Common myeloid progenitor, CD34-positive (primary cell): ENCODE data around the gene PRKN.

Experiments used
- CTCF ChIA-PET: fragments of 350-600 bp; sonication (Branson Sonifier 250); formaldehyde crosslinking; loops from one replicate; lab custom pipeline; 2021; ENCODE audit warnings: antibody characterized with exemption; lab: Charles Lee
- POLR2A ChIA-PET: fragments of 350-600 bp; sonication (Branson Sonifier 250); formaldehyde crosslinking; loops from one replicate; lab custom pipeline; 2021; ENCODE audit warnings: antibody characterized with exemption; lab: Charles Lee
- DNase-seq, 3 donors: peaks; one replicate each; pipeline versions ENCODE4 v3.0.0 to v3.0.0-alpha.2; 2013
- H3K27ac ChIP-seq, 2 experiments: 1 replicate in 1 of 2; 2 replicates in 1 of 2; pipeline ENCODE4 v1.7.0; 2013; ENCODE audit warnings: inconsistent platforms in 2 of 2, low read length in 2 of 2, mild to moderate bottlenecking in 2 of 2, low read depth in 1 of 2, moderate library complexity in 1 of 2; ENCODE audit not compliant: severe bottlenecking in 2 of 2, insufficient read depth in 1 of 2, poor library complexity in 1 of 2
- H3K27me3 ChIP-seq, 5 experiments: replicated peaks in 2 of 5; 1 replicate in 3 of 5; 2 replicates in 2 of 5; pipeline versions ENCODE4 v1.6.1 to v1.7.0; 2013; ENCODE audit warnings: low read length in 4 of 5, mild to moderate bottlenecking in 2 of 5, moderate library complexity in 2 of 5, inconsistent platforms in 1 of 5; ENCODE audit not compliant: insufficient read depth in 5 of 5, control insufficient read depth in 4 of 5
- H3K36me3 ChIP-seq, 4 experiments: 1 replicate in 2 of 4; 2 replicates in 2 of 4; pipeline versions ENCODE4 v1.6.1 to v1.7.0; 2013; ENCODE audit warnings: low read length in 3 of 4, control low read depth in 1 of 4, mild to moderate bottlenecking in 1 of 4; ENCODE audit not compliant: control insufficient read depth in 4 of 4, insufficient read depth in 4 of 4
- H3K4me1 ChIP-seq, 4 experiments: 1 replicate in 3 of 4; 2 replicates in 1 of 4; pipeline versions ENCODE4 v1.6.1 to v1.7.1; 2013; ENCODE audit warnings: low read length in 3 of 4, mild to moderate bottlenecking in 3 of 4, control low read depth in 1 of 4, inconsistent platforms in 1 of 4, moderate library complexity in 1 of 4; ENCODE audit not compliant: control insufficient read depth in 4 of 4, insufficient read depth in 4 of 4; ENCODE audit errors: control extremely low read depth in 1 of 4
- H3K4me3 ChIP-seq, 7 experiments: 1 replicate in 4 of 7; 2 replicates in 3 of 7; pipeline versions ENCODE4 v1.5.1 to v1.7.0; 2013; ENCODE audit warnings: mild to moderate bottlenecking in 7 of 7, low read length in 6 of 7, moderate library complexity in 6 of 7, inconsistent platforms in 2 of 7, low read depth in 2 of 7, control low read depth in 1 of 7; ENCODE audit not compliant: insufficient read depth in 4 of 7, control insufficient read depth in 1 of 7; ENCODE audit errors: extremely low read depth in 1 of 7
- H3K9me3 ChIP-seq, 5 experiments: 1 replicate in 4 of 5; 2 replicates in 1 of 5; pipeline versions ENCODE4 v1.6.1 to v1.7.1; 2013; ENCODE audit warnings: low read length in 4 of 5, mild to moderate bottlenecking in 2 of 5, inconsistent platforms in 1 of 5, low read depth in 1 of 5, moderate library complexity in 1 of 5; ENCODE audit not compliant: control insufficient read depth in 4 of 5, insufficient read depth in 2 of 5; ENCODE audit errors: control extremely low read depth in 1 of 5
- WGBS: methylation state at CpG from one replicate; pipeline ENCODE4 v1.1.5; 2013; ENCODE audit not compliant: insufficient coverage; 5-methylcytosine and 5-hydroxymethylcytosine counted together

The PRKN gene

DNA sequence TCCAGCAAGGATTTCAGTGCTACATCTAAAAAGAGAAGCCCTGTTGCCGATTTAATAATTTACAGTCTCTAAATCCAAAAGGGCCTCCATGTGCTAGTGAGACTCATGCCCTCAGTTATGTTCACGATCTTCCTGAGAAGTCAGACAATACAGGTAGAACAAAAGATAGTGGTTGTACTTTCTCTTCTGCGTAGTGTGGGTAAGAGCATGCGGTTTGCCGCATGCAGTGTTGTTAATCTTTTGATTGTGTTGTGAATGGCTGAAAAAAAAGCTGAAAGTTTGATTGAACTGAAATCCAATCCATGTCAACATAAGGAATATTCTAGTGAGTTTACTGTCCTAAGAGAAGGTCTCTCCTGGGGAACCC is 1379.0 kb downstream of the PRKN start:
- H3K27me3 ChIP-seq = no peaks in the 10 kb centered on the region
- DNase-seq = no peak
- no peaks in the 10 kb centered on the region for H3K36me3 ChIP-seq
- ChIA-PET CTCF (no interaction called here), POLR2A (no interaction called here)
- no peaks in the 10 kb centered on the region for H3K4me1 ChIP-seq
- H3K27ac ChIP-seq = no peak overlapping the region
- no peak overlapping the region for H3K4me3 ChIP-seq
- WGBS = 92% methylated on average over 2 of the region's 5 CpGs
- H3K9me3 ChIP-seq = no peaks in the 10 kb centered on the region

DNA sequence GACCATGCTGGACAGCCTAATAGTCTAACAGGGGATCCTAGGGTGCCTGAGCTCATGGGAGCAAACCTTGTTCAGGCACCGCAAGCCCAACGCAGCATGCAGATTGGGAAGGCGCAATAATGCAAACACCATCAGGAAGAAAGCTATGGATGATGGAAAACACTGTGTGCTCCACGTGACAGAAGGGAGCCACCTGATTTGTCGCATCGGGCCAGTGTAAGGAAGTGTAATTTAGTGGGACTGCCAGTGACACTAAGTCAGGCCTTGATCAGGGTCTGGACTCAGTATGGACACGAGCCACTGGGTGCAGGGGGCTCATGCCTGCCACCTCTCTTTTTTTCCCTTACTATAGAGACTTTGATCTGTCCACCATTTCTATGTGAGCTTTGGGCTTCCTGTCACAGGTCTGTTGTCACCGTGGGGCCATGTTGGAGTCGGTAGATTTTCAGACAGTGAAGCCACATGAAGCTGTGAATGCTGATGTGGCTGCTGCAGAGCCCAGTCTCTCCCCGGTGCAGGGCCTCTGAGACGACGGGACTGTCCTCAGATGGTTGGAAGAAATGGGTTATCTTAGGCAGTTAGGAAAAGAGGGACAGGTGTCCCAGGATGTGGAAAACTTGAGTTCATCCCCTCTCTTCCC is 1379.5 kb downstream of the PRKN start:
- no peaks in the 10 kb centered on the region for H3K9me3 ChIP-seq
- H3K27me3 ChIP-seq = no peaks in the 10 kb centered on the region
- ChIA-PET CTCF (no interaction called here), POLR2A (no interaction called here)
- H3K27ac ChIP-seq = no peak overlapping the region
- no peaks in the 10 kb centered on the region for H3K36me3 ChIP-seq
- H3K4me1 ChIP-seq = no peaks in the 10 kb centered on the region
- no peak for DNase-seq
- WGBS = 98% methylated on average over 10 of the region's 12 CpGs
- H3K4me3 ChIP-seq = no peak overlapping the region

DNA sequence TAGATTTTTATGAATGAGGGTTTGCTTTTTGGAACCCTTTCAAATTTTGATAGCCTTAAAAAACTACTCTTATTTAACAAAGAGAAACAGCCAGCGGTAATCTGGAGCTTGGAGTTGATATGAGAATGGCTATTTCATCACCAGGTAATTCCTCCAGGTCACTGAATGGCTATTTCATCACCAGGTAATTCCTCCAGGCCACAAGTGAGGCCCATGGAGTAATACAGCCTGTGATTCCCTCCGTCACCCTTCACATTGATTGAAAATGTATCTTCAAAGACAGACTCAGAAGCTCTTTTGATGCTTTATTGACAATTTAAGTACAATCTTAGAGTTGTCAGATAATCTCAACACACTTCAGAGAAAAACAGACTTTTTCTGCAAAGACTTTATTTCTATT is 1380.4 kb downstream of the PRKN start:
- CTCF ChIA-PET = no interaction called here
- POLR2A ChIA-PET = interaction anchor here (0.6 kb wide), 1 partner anchor 138 kb away, joined by 3 read pairs; no protein-coding TSS in a partner anchor

DNA sequence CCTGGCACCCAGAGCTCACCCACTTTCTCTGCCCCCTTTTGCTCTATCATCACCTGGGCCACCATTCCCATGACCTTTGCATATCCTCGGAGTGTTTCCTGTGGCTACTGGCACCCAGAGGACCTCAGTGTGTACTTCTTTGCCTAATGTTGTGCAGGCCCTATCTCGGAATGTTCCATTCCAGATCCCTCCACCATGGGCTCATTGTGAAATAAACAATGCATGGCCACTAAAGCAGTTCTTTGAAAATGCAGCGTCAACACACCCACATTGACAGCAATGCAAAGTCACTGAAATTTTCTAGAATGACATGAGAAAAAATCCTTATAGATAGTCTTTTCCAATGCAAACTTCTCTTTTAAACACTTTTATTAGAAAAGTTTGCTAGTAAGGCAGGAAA is 1380.8 kb downstream of the PRKN start:
- ChIA-PET POLR2A (no interaction called here), CTCF (no interaction called here)
- H3K27ac ChIP-seq = no peak overlapping the region
- H3K27me3 ChIP-seq = no peaks in the 10 kb centered on the region
- H3K4me1 ChIP-seq = no peaks in the 10 kb centered on the region
- WGBS = 100% methylated on average over 3 of the region's 3 CpGs
- DNase-seq = no peak
- H3K36me3 ChIP-seq = no peaks in the 10 kb centered on the region
- no peak overlapping the region for H3K4me3 ChIP-seq
- H3K9me3 ChIP-seq = no peaks in the 10 kb centered on the region

More for the DNA sequence above, 1380.4 kb downstream of the PRKN start:
- Histone ChIP-seq H3K27ac (no peak overlapping the region), H3K4me1 (no peaks in the 10 kb centered on the region), H3K9me3 (no peaks in the 10 kb centered on the region), H3K27me3 (no peaks in the 10 kb centered on the region), H3K4me3 (no peak overlapping the region), H3K36me3 (no peaks in the 10 kb centered on the region)
- no CpG with 5 or more reads among the region's 2 CpGs for WGBS
- no peak for DNase-seq

DNA sequence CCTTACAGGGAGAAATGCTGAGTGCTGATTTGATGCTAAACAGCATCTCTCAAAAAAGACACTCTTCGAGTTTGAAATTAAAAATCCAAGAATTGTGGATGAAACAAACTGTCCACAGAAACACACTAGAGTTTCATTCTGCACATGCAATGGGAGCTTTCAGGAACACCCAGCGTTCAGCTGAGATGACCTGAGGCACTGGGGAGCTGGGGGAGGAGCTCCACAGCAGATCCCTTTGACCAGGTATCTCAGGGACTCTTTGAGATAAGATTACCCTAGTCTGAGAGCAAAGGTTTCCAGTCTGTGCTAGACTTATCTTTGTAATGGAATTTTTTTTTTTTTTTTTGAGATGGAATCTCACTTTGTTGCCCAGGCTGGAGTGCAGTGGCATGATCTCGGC is 1382.9 kb downstream of the PRKN start:
- DNase-seq = no peak
- no peaks in the 10 kb centered on the region for H3K9me3 ChIP-seq
- no peak overlapping the region for H3K27ac ChIP-seq
- no peaks in the 10 kb centered on the region for H3K4me1 ChIP-seq
- ChIA-PET CTCF (interaction anchor here (1.2 kb wide), 1 partner anchor 192 kb away, joined by 3 read pairs; no protein-coding TSS in a partner anchor), POLR2A (interaction anchor here (0.7 kb wide), 1 partner anchor 10 kb away, joined by 5 read pairs; no protein-coding TSS in a partner anchor)
- H3K4me3 ChIP-seq = no peak overlapping the region
- 100% methylated on average over 3 of the region's 3 CpGs for WGBS
- H3K36me3 ChIP-seq = no peaks in the 10 kb centered on the region
- H3K27me3 ChIP-seq = no peaks in the 10 kb centered on the region

DNA sequence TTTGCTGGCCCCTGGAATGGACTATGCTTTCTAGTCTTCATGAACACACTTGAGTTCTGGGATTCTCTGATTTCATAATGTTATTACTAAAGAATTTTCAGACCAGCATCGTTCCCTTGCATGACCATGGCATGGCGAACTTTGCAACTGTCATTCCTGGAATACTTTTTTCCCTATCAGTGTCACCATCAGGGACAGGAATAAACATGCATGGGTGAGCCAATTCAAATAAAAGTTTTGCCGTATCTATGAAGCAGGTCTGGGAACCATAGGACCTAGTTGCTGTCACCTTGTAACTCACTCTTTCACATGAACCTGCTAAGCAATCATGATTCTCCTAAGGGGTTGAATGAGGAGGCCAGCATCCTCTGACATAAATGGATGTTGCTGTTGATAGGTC is 1385.5 kb downstream of the PRKN start:
- CTCF ChIA-PET = interaction anchor here (1.7 kb wide), 1 partner anchor 29 kb away, joined by 3 read pairs; no protein-coding TSS in a partner anchor
- POLR2A ChIA-PET = no interaction called here
- 94% methylated on average over 2 of the region's 3 CpGs for WGBS

DNA sequence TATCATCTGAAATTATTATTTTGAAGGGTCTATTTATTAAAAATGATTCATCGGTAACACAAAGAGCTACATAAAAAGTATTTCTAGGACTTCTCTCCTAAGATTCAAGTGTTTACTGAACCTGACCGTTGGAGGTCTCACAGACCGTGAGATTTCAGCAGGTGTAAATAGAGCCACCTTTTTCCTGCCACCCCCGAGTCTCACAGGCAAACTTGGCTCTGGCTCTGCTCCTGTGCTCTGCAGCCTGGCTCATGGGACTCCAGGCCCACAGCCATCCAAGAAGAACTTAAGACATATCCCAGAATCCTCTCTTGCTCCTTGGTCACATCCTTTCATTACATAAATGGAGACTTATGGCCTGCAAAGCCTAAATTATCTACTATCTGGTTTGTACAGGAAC is 1385.9 kb downstream of the PRKN start:
- peaks cover 0 to 2% (median 0%) of the 10 kb centered on the region in 5 experiments for H3K9me3 ChIP-seq
- no peak overlapping the region for H3K4me3 ChIP-seq
- ChIA-PET CTCF (no interaction called here), POLR2A (no interaction called here)
- H3K4me1 ChIP-seq = no peaks in the 10 kb centered on the region
- no peak overlapping the region for H3K27ac ChIP-seq
- 100% methylated on average over 4 of the region's 4 CpGs for WGBS
- no peak for DNase-seq
- H3K27me3 ChIP-seq = no peaks in the 10 kb centered on the region
- H3K36me3 ChIP-seq = no peaks in the 10 kb centered on the region

More for the DNA sequence above, 1385.5 kb downstream of the PRKN start:
- Histone ChIP-seq H3K4me3 (no peak overlapping the region), H3K9me3 (peaks cover 0 to 2% (median 0%) of the 10 kb centered on the region in 5 experiments), H3K27ac (no peak overlapping the region), H3K27me3 (no peaks in the 10 kb centered on the region), H3K4me1 (no peaks in the 10 kb centered on the region), H3K36me3 (no peaks in the 10 kb centered on the region)
- no peak for DNase-seq
